Mesenchymal stem cell (in vitro differentiated cells and primary cell): Measurements from ENCODE around the gene SPTY2D1.

Experiments used
- DNase-seq: peaks from one replicate; pipeline ENCODE4 v3.0.0-alpha.2; 2013
- H2AFZ ChIP-seq: one replicate; pipeline ENCODE4 v1.6.1; 2013; ENCODE audit warnings: low read depth, mild to moderate bottlenecking, control low read depth, inconsistent platforms, low read length, moderate library complexity
- H2AK5ac ChIP-seq: 2 replicates; pipeline ENCODE4 v1.6.1; 2013; ENCODE audit warnings: low read length, moderate library complexity, mild to moderate bottlenecking, inconsistent platforms; ENCODE audit not compliant: severe bottlenecking
- H2BK120ac ChIP-seq: one replicate; pipeline ENCODE4 v1.6.1; 2013; ENCODE audit warnings: low read depth, mild to moderate bottlenecking, inconsistent platforms, low read length, moderate library complexity
- H2BK12ac ChIP-seq, 2 experiments: one replicate each; pipeline ENCODE4 v1.6.1; 2013; ENCODE audit warnings: inconsistent platforms in 2 of 2, low read length in 2 of 2, mild to moderate bottlenecking in 2 of 2, moderate library complexity in 2 of 2, control low read depth in 1 of 2
- H2BK15ac ChIP-seq: one replicate; pipeline ENCODE4 v1.6.1; 2013; ENCODE audit warnings: mild to moderate bottlenecking, low read depth, inconsistent platforms; ENCODE audit not compliant: poor library complexity, severe bottlenecking
- H2BK5ac ChIP-seq: 2 replicates; pipeline ENCODE4 v1.6.1; 2013; ENCODE audit warnings: low read depth, mild to moderate bottlenecking, low read length, control low read depth, inconsistent platforms; ENCODE audit not compliant: poor library complexity, severe bottlenecking
- H3K14ac ChIP-seq, 2 experiments: one replicate each; pipeline ENCODE4 v1.6.1; 2013; ENCODE audit warnings: inconsistent platforms in 2 of 2, low read length in 2 of 2, control low read depth in 1 of 2, mild to moderate bottlenecking in 1 of 2, moderate library complexity in 1 of 2
- H3K18ac ChIP-seq, 2 experiments: one replicate each; pipeline ENCODE4 v1.6.1; 2013; ENCODE audit warnings: inconsistent platforms in 2 of 2, low read length in 2 of 2, control low read depth in 1 of 2, low read depth in 1 of 2, mild to moderate bottlenecking in 1 of 2
- H3K23ac ChIP-seq, 2 experiments: one replicate each; pipeline ENCODE4 v1.6.1; 2013; ENCODE audit warnings: inconsistent platforms in 2 of 2, low read length in 2 of 2, mild to moderate bottlenecking in 2 of 2, moderate library complexity in 2 of 2, control low read depth in 1 of 2
- H3K27ac ChIP-seq: 2 replicates; pipeline ENCODE4 v1.5.1; 2013; ENCODE audit warnings: mild to moderate bottlenecking, moderate library complexity, low read length, control low read depth, inconsistent platforms; ENCODE audit not compliant: poor library complexity, severe bottlenecking
- H3K27me3 ChIP-seq, 2 experiments: 2 replicates each; pipeline versions ENCODE4 v1.6.1 to v1.7.0; 2013; ENCODE audit warnings: low read length in 2 of 2, mild to moderate bottlenecking in 2 of 2, moderate library complexity in 2 of 2, control low read depth in 1 of 2, inconsistent platforms in 1 of 2; ENCODE audit not compliant: control insufficient read depth in 1 of 2, insufficient read depth in 1 of 2
- H3K36me3 ChIP-seq, 2 experiments: 2 replicates each; pipeline versions ENCODE4 v1.6.1 to v1.7.0; 2013; ENCODE audit warnings: low read length in 2 of 2, control low read depth in 1 of 2, inconsistent platforms in 1 of 2, low read depth in 1 of 2, mild to moderate bottlenecking in 1 of 2; ENCODE audit not compliant: insufficient read depth in 2 of 2, control insufficient read depth in 1 of 2
- H3K4ac ChIP-seq, 2 experiments: one replicate each; pipeline ENCODE4 v1.6.1; 2013; ENCODE audit warnings: inconsistent platforms in 2 of 2, low read length in 2 of 2, mild to moderate bottlenecking in 2 of 2, moderate library complexity in 2 of 2, control low read depth in 1 of 2, low read depth in 1 of 2
- H3K4me1 ChIP-seq: 2 replicates; pipeline ENCODE4 v1.6.1; 2013; ENCODE audit warnings: low read depth, low read length, control low read depth; ENCODE audit not compliant: control insufficient read depth, insufficient read depth
- H3K4me2 ChIP-seq: 2 replicates; pipeline ENCODE4 v1.6.1; 2013; ENCODE audit warnings: low read length, mild to moderate bottlenecking, inconsistent platforms; ENCODE audit not compliant: poor library complexity, severe bottlenecking
- H3K4me3 ChIP-seq, 2 experiments: 2 replicates each; pipeline versions ENCODE4 v1.5.1 to v1.7.0; 2013; ENCODE audit warnings: low read length in 2 of 2, mild to moderate bottlenecking in 2 of 2, control low read depth in 1 of 2, low read depth in 1 of 2; ENCODE audit not compliant: insufficient read depth in 1 of 2
- H3K79me1 ChIP-seq: replicated peaks from 2 replicates; pipeline ENCODE4 v1.6.1; 2013; ENCODE audit warnings: mild to moderate bottlenecking, control low read depth, low read length, inconsistent platforms; ENCODE audit not compliant: poor library complexity, severe bottlenecking
- H3K9ac ChIP-seq: 2 replicates; pipeline ENCODE4 v1.7.0; 2013; ENCODE audit warnings: mild to moderate bottlenecking, low read length, moderate library complexity
- H3K9me3 ChIP-seq: 2 replicates; pipeline ENCODE4 v1.7.0; 2013; ENCODE audit warnings: mild to moderate bottlenecking, low read length; ENCODE audit not compliant: control insufficient read depth
- H4K8ac ChIP-seq: one replicate; pipeline ENCODE4 v1.6.1; 2013; ENCODE audit warnings: inconsistent platforms, mild to moderate bottlenecking, low read length, moderate library complexity
- H4K91ac ChIP-seq: one replicate; pipeline ENCODE4 v1.6.1; 2013; ENCODE audit warnings: mild to moderate bottlenecking, low read length, inconsistent platforms
- WGBS: methylation state at CpG from one replicate; pipeline ENCODE4 v1.1.7; 2013; ENCODE audit warnings: mixed read lengths; 5-methylcytosine and 5-hydroxymethylcytosine counted together

The SPTY2D1 gene

GRCh38 chr11:18641677-18642076 lies 7.5 kb upstream of the SPTY2D1 start:
- Histone ChIP-seq H3K4me2 (no peak overlapping the region), H2BK12ac (no peak overlapping the region), H4K91ac (no peak overlapping the region), H3K23ac (no peak overlapping the region), H2BK5ac (no peak overlapping the region), H3K18ac (no peak overlapping the region), H3K4me3 (no peak overlapping the region), H2BK120ac (no peak overlapping the region), H3K36me3 (no peaks in the 10 kb centered on the region), H3K4me1 (no peaks in the 10 kb centered on the region), H3K4ac (no peak overlapping the region), H3K9me3 (no peaks in the 10 kb centered on the region), H3K79me1 (no peaks in the 10 kb centered on the region), H3K9ac (no peak overlapping the region), H2AK5ac (no peak overlapping the region), H2BK15ac (no peak overlapping the region), H3K14ac (no peak overlapping the region), H2AFZ (no peak overlapping the region), H3K27ac (no peak overlapping the region), H4K8ac (no peak overlapping the region), H3K27me3 (peaks cover 3 to 12% of the 10 kb centered on the region in 2 experiments)
- 80% methylated on average over 1 of the region's 1 CpG for WGBS
- no peak for DNase-seq

- WGBS: 15% methylated on average over 30 of the region's 31 CpGs
- Histone ChIP-seq H2BK5ac (no peak overlapping the region), H2BK12ac (no peak overlapping the region), H3K23ac (no peak overlapping the region), H2BK120ac (peak overlapping the region; percentile 52), H3K27ac (peak overlapping the region; percentile 56), H2BK15ac (no peak overlapping the region), H3K9me3 (no peaks in the 10 kb centered on the region), H3K79me1 (no peaks in the 10 kb centered on the region), H3K4me2 (peak overlapping the region; percentile 95), H2AFZ (no peak overlapping the region), H4K91ac (no peak overlapping the region), H3K36me3 (no peaks in the 10 kb centered on the region), H4K8ac (peak overlapping the region; percentile 20), H3K18ac (peak overlapping the region in 1 of 2 experiments; percentile 6), H3K9ac (peak overlapping the region; percentile 99), H3K14ac (no peak overlapping the region), H3K4me1 (peaks cover 4% of the 10 kb centered on the region), H3K4ac (peak overlapping the region in 1 of 2 experiments; percentile 81), H3K27me3 (peaks cover 0 to 4% of the 10 kb centered on the region in 2 experiments), H3K4me3 (peak overlapping the region; percentile 64 to 96), H2AK5ac (no peak overlapping the region)
- DNase-seq: peak; percentile 18
Observed at GRCh38 chr11:18633256-18634139, 644 bp downstream of the SPTY2D1 start.

GRCh38 chr11:18632841-18633240 lies 1.3 kb downstream of the SPTY2D1 start:
- Histone ChIP-seq H3K23ac (no peak overlapping the region), H3K4me3 (peak overlapping the region in 1 of 2 experiments; percentile 96), H3K27me3 (peaks cover 0 to 4% of the 10 kb centered on the region in 2 experiments), H3K36me3 (no peaks in the 10 kb centered on the region), H4K91ac (no peak overlapping the region), H3K18ac (no peak overlapping the region), H2AK5ac (no peak overlapping the region), H2BK12ac (no peak overlapping the region), H2BK5ac (no peak overlapping the region), H3K9ac (peak overlapping the region; percentile 99), H3K9me3 (no peaks in the 10 kb centered on the region), H2BK15ac (no peak overlapping the region), H3K4me1 (peaks cover 4% of the 10 kb centered on the region), H3K27ac (no peak overlapping the region), H2BK120ac (no peak overlapping the region), H3K4ac (no peak overlapping the region), H2AFZ (no peak overlapping the region), H3K4me2 (peak overlapping the region; percentile 95), H3K14ac (no peak overlapping the region), H3K79me1 (no peaks in the 10 kb centered on the region), H4K8ac (no peak overlapping the region)
- 13% methylated on average over 1 of the region's 2 CpGs for WGBS
- no peak for DNase-seq

GRCh38 chr11:18624161-18624560 lies 10.0 kb downstream of the SPTY2D1 start:
- Histone ChIP-seq H4K8ac (no peak overlapping the region), H3K4me1 (peaks cover under 1% of the 10 kb centered on the region), H3K79me1 (peaks cover 1% of the 10 kb centered on the region), H3K27me3 (no peaks in the 10 kb centered on the region), H4K91ac (no peak overlapping the region), H2BK12ac (no peak overlapping the region), H3K14ac (no peak overlapping the region), H3K9ac (no peak overlapping the region), H3K4me2 (no peak overlapping the region), H2BK5ac (no peak overlapping the region), H2AFZ (no peak overlapping the region), H3K4ac (no peak overlapping the region), H3K23ac (no peak overlapping the region), H2BK120ac (no peak overlapping the region), H2BK15ac (no peak overlapping the region), H3K4me3 (no peak overlapping the region), H3K18ac (no peak overlapping the region), H3K36me3 (no peaks in the 10 kb centered on the region), H2AK5ac (no peak overlapping the region), H3K27ac (no peak overlapping the region), H3K9me3 (no peaks in the 10 kb centered on the region)
- no peak for DNase-seq
- 97% methylated on average over 1 of the region's 1 CpG for WGBS
